Parathyroid adenoma (tissue), 2 donors: ENCODE measurements around the gene CCIN.
"Not testable (repeated sequence)": the region's sequence is repeated elsewhere in the genome, so short reads cannot be mapped to it uniquely, and the experiment has no call there.

Experiments
- H2AFZ ChIP-seq: fragments of 300-600 bp; sonication (generic); one replicate; pipeline ENCODE4 v1.7.0; 2017; ENCODE audit warnings: antibody characterized with exemption, mild to moderate bottlenecking
- H3K27ac ChIP-seq: fragments of 300-600 bp; sonication (generic); one replicate; pipeline ENCODE4 v1.7.0; 2017
- H3K27me3 ChIP-seq: fragments of 300-600 bp; sonication (generic); one replicate; pipeline ENCODE4 v1.7.0; 2017; ENCODE audit warnings: low read length; ENCODE audit not compliant: control insufficient read depth, insufficient read depth
- H3K36me3 ChIP-seq: fragments of 300-600 bp; sonication (generic); one replicate; pipeline ENCODE4 v1.7.0; 2017; ENCODE audit warnings: low read length; ENCODE audit not compliant: control insufficient read depth, insufficient read depth
- H3K4me1 ChIP-seq: fragments of 300-600 bp; sonication (generic); one replicate; pipeline ENCODE4 v1.7.0; 2017; ENCODE audit warnings: control low read depth
- H3K4me2 ChIP-seq: fragments of 300-600 bp; sonication (generic); one replicate; pipeline ENCODE4 v1.7.0; 2017; ENCODE audit warnings: low read length
- H3K4me3 ChIP-seq: fragments of 300-600 bp; sonication (generic); one replicate; pipeline ENCODE4 v1.7.0; 2017; ENCODE audit warnings: low read depth, low read length
- H3K79me2 ChIP-seq: fragments of 300-600 bp; sonication (generic); one replicate; pipeline ENCODE4 v1.7.0; 2017; ENCODE audit warnings: control low read depth
- H3K9ac ChIP-seq: fragments of 300-600 bp; sonication (generic); one replicate; pipeline ENCODE4 v1.7.0; 2017; ENCODE audit warnings: mild to moderate bottlenecking
- H3K9me3 ChIP-seq: fragments of 300-600 bp; sonication (generic); one replicate; pipeline ENCODE4 v1.7.0; 2017; ENCODE audit warnings: low read length; ENCODE audit not compliant: control insufficient read depth
- TF ChIP-seq, protein P1 (sequence below): fragments of 300-600 bp; sonication (generic); IDR thresholded peaks from one replicate; pipeline ENCODE4 v1.7.0; 2017; ENCODE audit warnings: antibody characterized with exemption, mild to moderate bottlenecking
- donor health status: primary hyperparathyroidism.

Gene CCIN

GRCh38 chr9:36154331-36154952 is 14.7 kb upstream of the CCIN start:
- TF ChIP-seq, protein P1, sequence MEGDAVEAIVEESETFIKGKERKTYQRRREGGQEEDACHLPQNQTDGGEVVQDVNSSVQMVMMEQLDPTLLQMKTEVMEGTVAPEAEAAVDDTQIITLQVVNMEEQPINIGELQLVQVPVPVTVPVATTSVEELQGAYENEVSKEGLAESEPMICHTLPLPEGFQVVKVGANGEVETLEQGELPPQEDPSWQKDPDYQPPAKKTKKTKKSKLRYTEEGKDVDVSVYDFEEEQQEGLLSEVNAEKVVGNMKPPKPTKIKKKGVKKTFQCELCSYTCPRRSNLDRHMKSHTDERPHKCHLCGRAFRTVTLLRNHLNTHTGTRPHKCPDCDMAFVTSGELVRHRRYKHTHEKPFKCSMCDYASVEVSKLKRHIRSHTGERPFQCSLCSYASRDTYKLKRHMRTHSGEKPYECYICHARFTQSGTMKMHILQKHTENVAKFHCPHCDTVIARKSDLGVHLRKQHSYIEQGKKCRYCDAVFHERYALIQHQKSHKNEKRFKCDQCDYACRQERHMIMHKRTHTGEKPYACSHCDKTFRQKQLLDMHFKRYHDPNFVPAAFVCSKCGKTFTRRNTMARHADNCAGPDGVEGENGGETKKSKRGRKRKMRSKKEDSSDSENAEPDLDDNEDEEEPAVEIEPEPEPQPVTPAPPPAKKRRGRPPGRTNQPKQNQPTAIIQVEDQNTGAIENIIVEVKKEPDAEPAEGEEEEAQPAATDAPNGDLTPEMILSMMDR = no peak
- H2AFZ ChIP-seq = no peak overlapping the region
- no peaks in the 10 kb centered on the region for H3K4me1 ChIP-seq
- H3K4me3 ChIP-seq = no peak overlapping the region
- peak overlapping the region; percentile 39 for H3K27ac ChIP-seq
- H3K27me3 ChIP-seq = no peaks in the 10 kb centered on the region
- no peaks in the 10 kb centered on the region for H3K9me3 ChIP-seq
- no peak overlapping the region for H3K4me2 ChIP-seq
- no peaks in the 10 kb centered on the region for H3K79me2 ChIP-seq
- no peaks in the 10 kb centered on the region for H3K36me3 ChIP-seq
- H3K9ac ChIP-seq = no peak overlapping the region

DNA sequence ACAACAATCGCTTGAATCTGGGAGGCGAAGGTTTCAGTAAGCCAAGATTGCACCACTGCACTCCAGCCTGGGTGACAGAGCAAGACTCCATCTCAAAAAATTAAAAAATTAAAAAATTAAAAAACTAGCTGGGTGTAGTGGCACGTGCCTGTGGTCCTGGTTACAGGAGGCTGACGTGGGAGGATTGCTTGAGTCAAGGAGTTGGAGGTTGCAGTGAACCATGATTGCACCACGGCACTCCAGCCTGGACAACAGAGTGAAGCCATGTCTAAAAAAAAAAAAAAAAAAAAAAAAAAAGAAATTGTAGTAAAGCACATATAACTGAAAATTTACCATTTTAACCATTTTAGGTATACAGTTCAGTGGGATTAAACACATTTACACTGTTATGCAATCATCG is 13.1 kb upstream of the CCIN start:
- H3K27ac ChIP-seq = no peak overlapping the region
- no peaks in the 10 kb centered on the region for H3K4me1 ChIP-seq
- no peaks in the 10 kb centered on the region for H3K9me3 ChIP-seq
- H2AFZ ChIP-seq = no peak overlapping the region
- no peak overlapping the region for H3K4me3 ChIP-seq
- no peaks in the 10 kb centered on the region for H3K79me2 ChIP-seq
- no peak overlapping the region for H3K4me2 ChIP-seq
- no peak overlapping the region for H3K9ac ChIP-seq
- TF ChIP-seq, protein P1 = no peak
- no peaks in the 10 kb centered on the region for H3K27me3 ChIP-seq
- H3K36me3 ChIP-seq = no peaks in the 10 kb centered on the region

- Histone ChIP-seq H3K27me3 (no peaks in the 10 kb centered on the region), H3K27ac (no peak overlapping the region), H3K9ac (no peak overlapping the region), H3K4me3 (no peak overlapping the region), H3K4me1 (no peaks in the 10 kb centered on the region), H3K36me3 (no peaks in the 10 kb centered on the region), H3K4me2 (no peak overlapping the region), H3K79me2 (no peaks in the 10 kb centered on the region), H2AFZ (no peak overlapping the region), H3K9me3 (no peaks in the 10 kb centered on the region)
- TF ChIP-seq, protein P1 = no peak
Observed at GRCh38 chr9:36158122-36158521, 11.1 kb upstream of the CCIN start.

DNA sequence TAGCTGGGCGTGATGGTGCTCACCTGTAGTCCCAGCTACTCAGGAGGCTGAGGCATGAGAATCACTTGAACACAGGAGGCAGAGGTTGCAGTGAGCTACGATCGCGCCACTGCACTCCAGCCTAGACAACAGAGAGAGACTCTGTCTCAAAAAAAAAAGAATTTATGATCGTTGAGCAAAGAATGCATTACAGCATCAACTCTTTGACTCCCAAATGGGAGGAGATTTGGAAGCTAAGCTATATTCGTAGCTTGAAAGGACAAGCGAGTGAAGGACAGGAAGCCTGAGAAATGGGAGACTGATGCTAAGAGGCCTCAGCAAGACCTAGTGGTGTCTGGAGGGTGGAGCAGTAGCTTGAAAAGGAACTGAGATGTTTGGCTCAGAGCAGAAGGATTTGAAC is 10.3 kb upstream of the CCIN start:
- Histone ChIP-seq H3K9me3 (no peaks in the 10 kb centered on the region), H3K27ac (no peak overlapping the region), H3K4me2 (no peak overlapping the region), H3K9ac (no peak overlapping the region), H3K79me2 (no peaks in the 10 kb centered on the region), H3K4me3 (no peak overlapping the region), H3K27me3 (no peaks in the 10 kb centered on the region), H3K36me3 (no peaks in the 10 kb centered on the region), H2AFZ (no peak overlapping the region), H3K4me1 (no peaks in the 10 kb centered on the region)
- TF ChIP-seq, protein P1 = no peak

- not testable (repeated sequence) for H3K4me3 ChIP-seq, H3K36me3 ChIP-seq, H3K4me1 ChIP-seq, H3K27me3 ChIP-seq, H3K9ac ChIP-seq, H2AFZ ChIP-seq, H3K27ac ChIP-seq, H3K79me2 ChIP-seq, H3K9me3 ChIP-seq, H3K4me2 ChIP-seq
Observed at GRCh38 chr9:36159509-36159908, 9.7 kb upstream of the CCIN start.

- H3K27me3 ChIP-seq, H3K4me1 ChIP-seq, H3K27ac ChIP-seq, H3K79me2 ChIP-seq, H3K9me3 ChIP-seq, H3K9ac ChIP-seq, H3K4me3 ChIP-seq, H3K4me2 ChIP-seq, H2AFZ ChIP-seq, H3K36me3 ChIP-seq: not testable (repeated sequence)
Observed at GRCh38 chr9:36160126-36160525, 9.1 kb upstream of the CCIN start.
